ENCODE measurements around the gene PPP1R14B.

Gene PPP1R14B

GRCh38 chr11:64230985-64231365 is 15.8 kb downstream of the PPP1R14B start:
- DNase-seq (ENCODE audit: low read depth) = no peak

- no peak for DNase-seq (ENCODE audit: low read depth)
Observed at GRCh38 chr11:64230171-64230984, 16.4 kb downstream of the PPP1R14B start, which contains the start of gene DNAJC4. DNAJC4 (plus strand) TSS chr11:64230548; CDS start chr11:64230855, 307 bp downstream.

GRCh38 chr11:64229744-64230170 is 17.0 kb downstream of the PPP1R14B start:
- DNase-seq (ENCODE audit: low read depth) = no peak

GRCh38 chr11:64229090-64229743 is 17.5 kb downstream of the PPP1R14B start:
- DNase-seq (ENCODE audit: low read depth) = no peak

GRCh38 chr11:64227405-64227956 is 19.3 kb downstream of the PPP1R14B start:
- DNase-seq (ENCODE audit: low read depth) = no peak

- DNase-seq (ENCODE audit: low read depth) = no peak
Observed at GRCh38 chr11:64226507-64227051, 20.2 kb downstream of the PPP1R14B start.

GRCh38 chr11:64225608-64226506 is 20.9 kb downstream of the PPP1R14B start, which contains the start of the genes NUDT22 and TRPT1:
NUDT22 (plus strand) TSS chr11:64226274; CDS start chr11:64226653, 379 bp downstream.
TRPT1 (minus strand) TSS chr11:64226186; CDS start chr11:64225860, 326 bp downstream.
- no peak for DNase-seq (ENCODE audit: low read depth)

GRCh38 chr11:64224891-64225607 is 21.7 kb downstream of the PPP1R14B start:
- DNase-seq (ENCODE audit: low read depth) = no peak

GRCh38 chr11:64224151-64224890 is 22.4 kb downstream of the PPP1R14B start:
- no peak for DNase-seq (ENCODE audit: low read depth)

- DNase-seq (ENCODE audit: low read depth) = no peak
Observed at GRCh38 chr11:64223001-64223651, 23.6 kb downstream of the PPP1R14B start.

GRCh38 chr11:64222651-64223000 is 24.1 kb downstream of the PPP1R14B start:
- no peak for DNase-seq (ENCODE audit: low read depth)

- DNase-seq (ENCODE audit: low read depth) = no peak
Observed at GRCh38 chr11:64220798-64221197, 25.9 kb downstream of the PPP1R14B start.

- no peak for DNase-seq (ENCODE audit: low read depth)
Observed at GRCh38 chr11:64220271-64220670, 26.5 kb downstream of the PPP1R14B start.

GRCh38 chr11:64219755-64220154 is 27.0 kb downstream of the PPP1R14B start:
- DNase-seq (ENCODE audit: low read depth) = no peak

GRCh38 chr11:64219354-64219684 is 27.4 kb downstream of the PPP1R14B start:
- no peak for DNase-seq (ENCODE audit: low read depth)

- DNase-seq (ENCODE audit: low read depth) = no peak
Observed at GRCh38 chr11:64218628-64219353, 28.0 kb downstream of the PPP1R14B start.

GRCh38 chr11:64216879-64217278 is 29.9 kb downstream of the PPP1R14B start:
- no peak for DNase-seq (ENCODE audit: low read depth)

- no peak for DNase-seq (ENCODE audit: low read depth)
Observed at GRCh38 chr11:64211181-64211872, 35.4 kb downstream of the PPP1R14B start.

Data from GM04504 (cell line).